Measurements from ENCODE around the gene TSPAN17. TPM values are rescaled to one million over a fixed set of nuclear protein-coding genes. Genes with fewer than 3 reads are reported as not detected.
"Not testable (repeated sequence)": the region's sequence is repeated elsewhere in the genome, so short reads cannot be mapped to it uniquely, and the experiment has no call there.

Gene TSPAN17
- total RNA-seq, 1 donor from 2014 or later = 57.5 TPM

DNA sequence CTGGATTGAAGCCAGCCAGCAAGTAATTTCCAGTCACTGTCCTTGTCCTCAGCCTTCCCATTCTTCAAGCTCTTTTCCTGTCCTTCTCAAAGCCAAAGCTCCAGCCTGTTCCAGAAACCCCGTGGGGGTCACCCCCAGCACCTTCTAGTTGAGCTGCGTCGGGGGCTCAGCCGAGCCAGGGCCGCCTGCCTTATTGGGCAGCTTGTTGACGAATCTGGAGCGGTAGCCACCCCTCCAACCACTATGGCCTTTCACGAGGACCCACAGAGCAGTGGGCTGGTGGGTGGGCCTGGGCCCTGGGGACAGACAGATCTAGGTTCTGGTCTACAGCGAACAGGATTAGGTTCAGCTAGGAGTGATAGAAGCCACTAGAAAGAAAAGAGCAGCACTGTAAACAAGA lies 47.3 kb downstream of the TSPAN17 start:
- TF ChIP-seq, protein P1, sequence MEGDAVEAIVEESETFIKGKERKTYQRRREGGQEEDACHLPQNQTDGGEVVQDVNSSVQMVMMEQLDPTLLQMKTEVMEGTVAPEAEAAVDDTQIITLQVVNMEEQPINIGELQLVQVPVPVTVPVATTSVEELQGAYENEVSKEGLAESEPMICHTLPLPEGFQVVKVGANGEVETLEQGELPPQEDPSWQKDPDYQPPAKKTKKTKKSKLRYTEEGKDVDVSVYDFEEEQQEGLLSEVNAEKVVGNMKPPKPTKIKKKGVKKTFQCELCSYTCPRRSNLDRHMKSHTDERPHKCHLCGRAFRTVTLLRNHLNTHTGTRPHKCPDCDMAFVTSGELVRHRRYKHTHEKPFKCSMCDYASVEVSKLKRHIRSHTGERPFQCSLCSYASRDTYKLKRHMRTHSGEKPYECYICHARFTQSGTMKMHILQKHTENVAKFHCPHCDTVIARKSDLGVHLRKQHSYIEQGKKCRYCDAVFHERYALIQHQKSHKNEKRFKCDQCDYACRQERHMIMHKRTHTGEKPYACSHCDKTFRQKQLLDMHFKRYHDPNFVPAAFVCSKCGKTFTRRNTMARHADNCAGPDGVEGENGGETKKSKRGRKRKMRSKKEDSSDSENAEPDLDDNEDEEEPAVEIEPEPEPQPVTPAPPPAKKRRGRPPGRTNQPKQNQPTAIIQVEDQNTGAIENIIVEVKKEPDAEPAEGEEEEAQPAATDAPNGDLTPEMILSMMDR (IDR thresholded peaks at IDR 0.05; ENCODE audit: unreplicated experiment) = no peak
- Mint-ChIP-seq H3K9me3 (ENCODE audit: unreplicated experiment) (no peaks in the 10 kb centered on the region), H3K4me3 (ENCODE audit: unreplicated experiment) (no peak overlapping the region), H3K27me3 (ENCODE audit: unreplicated experiment) (peaks cover 26% of the 10 kb centered on the region), H3K36me3 (ENCODE audit: low read depth, unreplicated experiment) (no peaks in the 10 kb centered on the region), H3K27ac (ENCODE audit: unreplicated experiment) (no peak overlapping the region), H3K4me1 (ENCODE audit: unreplicated experiment) (peaks cover 25% of the 10 kb centered on the region)
- DNase-seq (ENCODE audit: low spot score) = no peak

DNA sequence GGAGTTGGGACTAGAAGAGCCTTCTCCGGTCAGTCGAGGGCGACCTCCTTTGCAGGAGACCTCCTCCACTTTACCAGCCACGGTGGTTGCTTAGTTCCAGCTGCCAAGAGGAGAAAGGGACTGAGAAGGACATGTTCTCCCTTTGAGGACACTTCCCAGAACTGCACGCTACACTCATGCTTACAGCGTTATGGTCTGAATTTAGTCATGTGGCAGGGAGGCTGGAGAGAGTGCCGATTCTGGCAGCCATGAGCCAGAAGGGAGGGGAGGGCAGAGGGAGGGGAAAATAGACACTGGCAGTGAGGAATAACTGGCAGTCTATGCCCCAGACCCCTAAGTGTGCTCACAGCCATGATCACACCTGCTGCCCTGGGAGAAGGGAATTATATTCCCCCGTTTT lies 47.8 kb downstream of the TSPAN17 start:
- no peaks in the 10 kb centered on the region for H3K36me3 Mint-ChIP-seq (ENCODE audit: low read depth, unreplicated experiment)
- no peak for DNase-seq (ENCODE audit: low spot score)
- TF ChIP-seq, protein P1 (IDR thresholded peaks at IDR 0.05; ENCODE audit: unreplicated experiment) = no peak
- H3K27me3 Mint-ChIP-seq (ENCODE audit: unreplicated experiment) = peaks cover 26% of the 10 kb centered on the region
- no peak overlapping the region for H3K27ac Mint-ChIP-seq (ENCODE audit: unreplicated experiment)
- H3K4me3 Mint-ChIP-seq (ENCODE audit: unreplicated experiment) = no peak overlapping the region
- H3K9me3 Mint-ChIP-seq (ENCODE audit: unreplicated experiment) = no peaks in the 10 kb centered on the region
- H3K4me1 Mint-ChIP-seq (ENCODE audit: unreplicated experiment) = peaks cover 25% of the 10 kb centered on the region

DNA sequence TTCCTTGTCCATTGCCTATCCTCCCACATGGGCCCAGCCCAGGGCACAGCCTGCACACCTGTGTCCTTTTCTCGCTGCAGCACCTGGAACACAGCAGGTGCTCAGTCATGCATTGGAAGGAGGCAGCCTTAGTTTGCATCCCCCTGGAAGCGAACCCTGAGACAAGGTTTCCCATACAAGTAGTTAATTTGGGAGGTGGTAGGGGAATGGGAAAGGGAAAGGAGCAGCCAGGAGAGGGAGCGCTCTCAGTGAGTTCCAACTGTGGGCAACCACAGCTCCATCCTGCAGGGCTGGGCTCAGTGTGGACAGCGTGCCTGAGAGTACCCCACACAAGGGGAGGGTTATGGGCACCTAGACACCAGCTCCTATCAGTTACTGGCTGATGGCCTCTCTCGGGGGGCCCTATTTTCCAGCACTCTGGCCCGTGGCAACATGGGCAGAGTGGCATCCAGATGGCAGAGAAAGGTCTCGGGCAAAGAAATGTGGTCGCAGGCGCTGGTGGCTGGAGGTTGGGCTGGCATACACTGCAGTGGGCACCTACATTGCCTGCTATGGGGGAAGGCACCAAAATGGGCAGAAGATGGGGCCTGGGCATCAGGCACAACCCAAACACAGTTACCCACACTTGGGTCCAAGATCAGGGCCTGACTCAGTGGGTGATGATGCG lies 50.1 kb downstream of the TSPAN17 start:
- no peak overlapping the region for H3K27ac Mint-ChIP-seq (ENCODE audit: unreplicated experiment)
- no peaks in the 10 kb centered on the region for H3K36me3 Mint-ChIP-seq (ENCODE audit: low read depth, unreplicated experiment)
- peaks cover 20% of the 10 kb centered on the region for H3K4me1 Mint-ChIP-seq (ENCODE audit: unreplicated experiment)
- H3K4me3 Mint-ChIP-seq (ENCODE audit: unreplicated experiment) = no peak overlapping the region
- H3K27me3 Mint-ChIP-seq (ENCODE audit: unreplicated experiment) = peaks cover 19% of the 10 kb centered on the region
- no peaks in the 10 kb centered on the region for H3K9me3 Mint-ChIP-seq (ENCODE audit: unreplicated experiment)
- no peak for DNase-seq (ENCODE audit: low spot score)
- TF ChIP-seq, protein P1 (IDR thresholded peaks at IDR 0.05; ENCODE audit: unreplicated experiment) = no peak

DNA sequence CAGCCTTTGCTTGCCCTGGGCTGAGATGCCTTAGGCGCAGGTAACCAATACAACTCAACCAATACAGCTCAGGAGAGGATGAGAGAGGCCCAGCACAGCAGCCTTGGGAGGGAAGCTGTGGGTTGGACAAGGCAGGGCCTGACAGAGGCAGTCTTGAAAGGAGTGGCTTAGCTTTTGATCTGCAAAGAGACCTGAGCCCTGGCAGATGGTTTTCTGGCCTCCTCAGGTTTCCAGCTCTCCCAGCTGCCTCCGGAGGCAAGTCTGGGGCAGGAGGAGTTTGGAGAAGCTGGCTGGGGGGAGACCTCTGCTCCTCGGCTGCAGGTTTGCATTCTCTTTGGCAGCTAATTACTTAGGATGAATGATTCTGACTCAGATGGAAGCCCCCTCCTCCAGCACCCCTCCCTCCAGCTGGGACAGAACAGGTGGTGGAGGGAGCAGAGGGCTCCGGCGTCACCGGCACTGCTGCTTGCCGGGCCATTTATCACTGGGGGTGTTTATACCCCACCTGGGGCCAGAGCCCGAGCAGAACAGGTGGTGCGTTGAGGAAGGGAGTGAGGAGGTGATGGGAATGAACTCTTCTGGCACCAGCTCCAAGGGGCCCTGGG lies 50.8 kb downstream of the TSPAN17 start:
- H3K27me3 Mint-ChIP-seq (ENCODE audit: unreplicated experiment) = peaks cover 19% of the 10 kb centered on the region
- no peak overlapping the region for H3K27ac Mint-ChIP-seq (ENCODE audit: unreplicated experiment)
- H3K4me3 Mint-ChIP-seq (ENCODE audit: unreplicated experiment) = no peak overlapping the region
- peaks cover 15% of the 10 kb centered on the region for H3K4me1 Mint-ChIP-seq (ENCODE audit: unreplicated experiment)
- H3K9me3 Mint-ChIP-seq (ENCODE audit: unreplicated experiment) = no peaks in the 10 kb centered on the region
- no peak for DNase-seq (ENCODE audit: low spot score)
- TF ChIP-seq, protein P1 (IDR thresholded peaks at IDR 0.05; ENCODE audit: unreplicated experiment) = no peak
- H3K36me3 Mint-ChIP-seq (ENCODE audit: low read depth, unreplicated experiment) = no peaks in the 10 kb centered on the region

DNA sequence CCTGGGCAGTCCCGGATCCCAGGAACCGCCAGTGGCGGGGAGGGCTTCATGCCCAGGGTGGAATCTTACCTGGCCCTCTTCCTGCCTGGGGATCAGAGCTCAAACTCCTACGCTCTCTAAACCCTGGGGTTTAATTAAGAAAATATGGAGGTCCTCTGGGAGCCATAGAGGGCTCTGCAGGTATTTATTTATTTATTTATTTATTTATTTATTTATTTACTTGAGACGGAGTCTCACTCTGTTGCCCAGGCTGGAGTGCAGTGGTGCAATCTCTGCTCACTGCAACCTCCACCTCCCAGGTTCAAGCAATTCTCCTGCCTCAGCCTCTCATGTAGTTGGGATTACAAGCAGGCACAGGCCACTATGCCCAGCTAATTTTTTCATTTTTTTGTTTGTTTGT lies 52.2 kb downstream of the TSPAN17 start:
- not testable (repeated sequence) for H3K27ac Mint-ChIP-seq (ENCODE audit: unreplicated experiment); H3K9me3 Mint-ChIP-seq (ENCODE audit: unreplicated experiment); H3K4me3 Mint-ChIP-seq (ENCODE audit: unreplicated experiment); DNase-seq (ENCODE audit: low spot score); H3K4me1 Mint-ChIP-seq (ENCODE audit: unreplicated experiment); H3K36me3 Mint-ChIP-seq (ENCODE audit: low read depth, unreplicated experiment)
- peaks cover 12% of the 10 kb centered on the region for H3K27me3 Mint-ChIP-seq (ENCODE audit: unreplicated experiment)

Data from endothelial cell (in vitro differentiated cells).